Naive B cell (primary cell): ENCODE results near the gene AGRN. TPM values are rescaled to one million over a fixed set of nuclear protein-coding genes. Genes with fewer than 3 reads are reported as not detected.

Source experiments
- ATAC-seq, 2 donors: fragments of 150-1000 bp; cut with Tn5 transposase; 2 replicates each; pipeline ENCODE4 v1.10.0; 2021; ENCODE audit warnings: low read depth in 2 of 2, mild to moderate bottlenecking in 2 of 2, moderate library complexity in 2 of 2
- DNase-seq: peaks from one replicate; pipeline ENCODE4 v3.0.0; 2022
- H3K27ac Mint-ChIP-seq, 6 donors: one replicate each; pipeline ENCODE4 v1.8.0; 2020 to 2022; ENCODE audit warnings: mild to moderate bottlenecking in 6 of 6, mixed read lengths in 6 of 6, moderate library complexity in 5 of 6, inconsistent platforms in 2 of 6
- H3K27me3 Mint-ChIP-seq, 3 donors: one replicate each; pipeline ENCODE4 v1.8.0; 2021 to 2022; ENCODE audit warnings: mixed read lengths in 3 of 3, mild to moderate bottlenecking in 1 of 3
- H3K36me3 Mint-ChIP-seq, 2 donors: one replicate each; pipeline ENCODE4 v1.8.0; 2020 to 2022; ENCODE audit warnings: mixed read lengths in 2 of 2, inconsistent platforms in 1 of 2, mild to moderate bottlenecking in 1 of 2
- H3K4me1 Mint-ChIP-seq, 3 donors: one replicate each; pipeline ENCODE4 v1.8.0; 2020 to 2022; ENCODE audit warnings: mixed read lengths in 3 of 3, inconsistent platforms in 1 of 3, mild to moderate bottlenecking in 1 of 3, moderate library complexity in 1 of 3
- H3K4me3 Mint-ChIP-seq, 8 donors: one replicate each; pipeline ENCODE4 v1.8.0; 2020 to 2022; ENCODE audit warnings: mild to moderate bottlenecking in 8 of 8, mixed read lengths in 8 of 8, moderate library complexity in 8 of 8, inconsistent platforms in 2 of 8
- H3K9me3 Mint-ChIP-seq, 7 donors: one replicate each; pipeline ENCODE4 v1.8.0; 2020 to 2022; ENCODE audit warnings: mixed read lengths in 7 of 7, mild to moderate bottlenecking in 5 of 7, inconsistent platforms in 2 of 7, moderate library complexity in 1 of 7
- polyA plus RNA-seq, 6 donors: library from polyadenylated mRNA; unstranded; fragments of 300-500 nt; fragmentation: Illumina TruSeq; gene quantifications; one replicate each; pipeline ENCODE4 v1.2.3, GENCODE V29; 2021; ENCODE audit warnings: low read depth in 6 of 6

Gene AGRN
- polyA plus RNA-seq, 6 donors from 2014 or later, result 0.04 to 0.52 TPM; not detected in 4

DNA sequence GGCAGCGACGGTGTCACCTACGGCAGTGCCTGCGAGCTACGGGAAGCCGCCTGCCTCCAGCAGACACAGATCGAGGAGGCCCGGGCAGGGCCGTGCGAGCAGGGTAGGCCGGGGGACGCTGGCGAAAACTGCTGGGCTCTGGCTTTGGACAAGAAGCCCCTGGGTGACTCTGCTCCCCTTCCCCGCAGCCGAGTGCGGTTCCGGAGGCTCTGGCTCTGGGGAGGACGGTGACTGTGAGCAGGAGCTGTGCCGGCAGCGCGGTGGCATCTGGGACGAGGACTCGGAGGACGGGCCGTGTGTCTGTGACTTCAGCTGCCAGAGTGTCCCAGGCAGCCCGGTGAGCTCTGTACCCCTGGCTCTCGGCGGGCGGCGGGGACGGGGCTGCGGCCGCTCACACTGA is 24.0 kb downstream of the AGRN start:
- Mint-ChIP-seq H3K9me3 (peaks cover 0 to 3% (median 0%) of the 10 kb centered on the region in 7 donors), H3K27ac (no peak overlapping the region), H3K27me3 (peaks cover 0 to 10% (median 9%) of the 10 kb centered on the region in 3 donors), H3K4me3 (no peak overlapping the region), H3K36me3 (no peaks in the 10 kb centered on the region), H3K4me1 (peaks cover 8 to 16% (median 14%) of the 10 kb centered on the region in 3 donors)
- ATAC-seq (no peak), DNase-seq (no peak)

DNA sequence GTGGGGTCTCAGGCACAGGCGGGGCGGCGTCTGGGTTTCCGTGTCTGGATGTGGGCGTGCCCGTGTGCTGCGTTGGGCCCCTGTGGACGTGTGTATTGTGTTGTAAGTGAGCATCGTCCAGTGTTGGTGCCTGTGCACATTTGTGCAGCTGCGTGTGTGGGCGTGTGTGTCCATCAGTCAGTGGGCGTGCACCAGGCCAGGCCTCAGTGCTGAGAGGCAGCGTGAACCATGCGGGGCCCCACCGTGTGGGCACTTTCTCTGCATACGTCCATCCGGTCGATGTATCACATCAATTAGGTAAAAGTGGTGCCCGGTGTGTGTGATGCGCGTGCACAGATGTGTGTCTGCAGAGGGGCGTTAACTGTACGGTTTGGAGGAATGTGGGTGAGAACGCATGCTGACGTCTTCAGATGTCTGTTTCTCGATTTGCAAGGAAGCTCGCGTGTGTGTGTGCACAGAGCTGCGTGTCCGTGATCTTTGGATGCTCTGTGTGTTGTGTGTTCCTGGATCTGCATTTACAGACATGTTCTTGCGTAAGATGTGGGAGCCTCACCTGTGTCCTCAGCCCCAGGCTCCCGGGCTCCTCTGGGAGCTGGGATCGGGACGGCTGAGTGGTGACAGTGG is 24.6 kb downstream of the AGRN start:
- Mint-ChIP-seq H3K27ac (no peak overlapping the region), H3K27me3 (peaks cover 0 to 4% (median 3%) of the 10 kb centered on the region in 3 donors), H3K9me3 (peaks cover 0 to 3% (median 0%) of the 10 kb centered on the region in 7 donors), H3K36me3 (no peaks in the 10 kb centered on the region), H3K4me1 (peaks cover 2 to 9% (median 7%) of the 10 kb centered on the region in 3 donors), H3K4me3 (peak overlapping the region in 1 of 8 donors; percentile 58)
- no peak for DNase-seq
- no peak for ATAC-seq

DNA sequence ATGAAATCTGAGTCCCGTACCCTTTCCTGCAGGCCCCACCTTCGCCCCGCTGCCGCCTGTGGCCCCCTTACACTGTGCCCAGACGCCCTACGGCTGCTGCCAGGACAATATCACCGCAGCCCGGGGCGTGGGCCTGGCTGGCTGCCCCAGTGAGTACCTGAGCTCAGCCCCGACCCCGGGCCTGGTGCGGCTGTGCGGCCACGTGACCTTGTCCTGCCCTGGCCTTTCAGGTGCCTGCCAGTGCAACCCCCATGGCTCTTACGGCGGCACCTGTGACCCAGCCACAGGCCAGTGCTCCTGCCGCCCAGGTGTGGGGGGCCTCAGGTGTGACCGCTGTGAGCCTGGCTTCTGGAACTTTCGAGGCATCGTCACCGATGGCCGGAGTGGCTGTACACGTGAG is 25.2 kb downstream of the AGRN start:
- Mint-ChIP-seq H3K9me3 (peaks cover 0 to 3% (median 0%) of the 10 kb centered on the region in 7 donors), H3K27me3 (no peaks in the 10 kb centered on the region), H3K36me3 (no peaks in the 10 kb centered on the region), H3K27ac (no peak overlapping the region), H3K4me3 (no peak overlapping the region), H3K4me1 (peaks cover 0 to 4% (median 3%) of the 10 kb centered on the region in 3 donors)
- no peak for DNase-seq
- ATAC-seq, result no peak

DNA sequence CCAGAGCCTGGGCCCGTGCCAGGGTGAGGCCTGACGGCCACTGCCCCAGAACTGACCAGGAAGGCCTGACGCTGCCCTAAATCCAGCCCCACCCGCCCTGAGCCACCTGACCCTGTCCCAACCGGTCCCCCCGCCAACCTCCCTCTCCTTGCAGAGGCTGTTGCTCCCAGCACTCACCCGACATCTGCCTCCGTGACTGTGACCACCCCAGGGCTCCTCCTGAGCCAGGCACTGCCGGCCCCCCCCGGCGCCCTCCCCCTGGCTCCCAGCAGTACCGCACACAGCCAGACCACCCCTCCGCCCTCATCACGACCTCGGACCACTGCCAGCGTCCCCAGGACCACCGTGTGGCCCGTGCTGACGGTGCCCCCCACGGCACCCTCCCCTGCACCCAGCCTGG is 26.3 kb downstream of the AGRN start:
- H3K4me3 Mint-ChIP-seq, result no peak overlapping the region
- H3K27me3 Mint-ChIP-seq, result no peaks in the 10 kb centered on the region
- H3K27ac Mint-ChIP-seq, result no peak overlapping the region
- no peaks in the 10 kb centered on the region for H3K36me3 Mint-ChIP-seq
- peaks cover 0 to 3% (median 0%) of the 10 kb centered on the region in 7 donors for H3K9me3 Mint-ChIP-seq
- DNase-seq, result no peak
- ATAC-seq, result no peak
- peaks cover 0 to 7% (median 4%) of the 10 kb centered on the region in 3 donors for H3K4me1 Mint-ChIP-seq

DNA sequence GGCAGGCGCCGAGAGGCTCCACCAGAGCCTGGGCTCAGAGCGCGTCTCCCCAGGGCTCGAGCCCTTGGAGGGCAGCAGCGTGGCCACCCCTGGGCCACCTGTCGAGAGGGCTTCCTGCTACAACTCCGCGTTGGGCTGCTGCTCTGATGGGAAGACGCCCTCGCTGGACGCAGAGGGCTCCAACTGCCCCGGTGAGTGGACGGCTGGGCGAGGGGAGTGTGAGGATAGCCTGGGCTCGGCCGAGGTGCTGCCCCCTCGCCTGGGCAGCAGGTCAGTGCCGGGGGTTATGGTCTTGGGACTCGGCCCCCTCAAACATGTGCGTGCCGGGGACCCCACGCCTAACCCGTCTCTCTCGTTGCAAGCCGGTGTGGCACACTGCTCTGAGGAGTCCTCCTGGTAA is 26.8 kb downstream of the AGRN start:
- Mint-ChIP-seq H3K4me1 (peaks cover 0 to 7% (median 4%) of the 10 kb centered on the region in 3 donors), H3K36me3 (no peaks in the 10 kb centered on the region), H3K27ac (no peak overlapping the region), H3K4me3 (no peak overlapping the region), H3K27me3 (no peaks in the 10 kb centered on the region), H3K9me3 (peaks cover 0 to 3% (median 0%) of the 10 kb centered on the region in 7 donors)
- ATAC-seq, result no peak
- DNase-seq, result no peak

DNA sequence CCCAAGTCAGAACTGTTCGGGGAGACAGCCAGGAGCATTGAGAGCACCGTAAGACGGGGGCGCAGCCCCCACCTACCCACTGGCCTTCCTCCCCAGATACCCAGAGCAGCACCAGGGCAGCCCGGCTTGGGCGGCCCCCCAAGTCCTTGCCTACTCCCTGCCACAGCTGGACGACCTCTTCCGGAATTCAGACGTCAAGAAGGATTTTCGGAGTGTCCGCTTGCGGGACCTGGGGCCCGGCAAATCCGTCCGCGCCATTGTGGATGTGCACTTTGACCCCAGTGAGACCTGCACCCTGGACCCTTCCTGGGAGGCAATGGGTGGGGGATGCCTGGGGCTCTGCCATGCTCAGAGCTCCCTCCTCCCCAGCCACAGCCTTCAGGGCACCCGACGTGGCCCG is 27.5 kb downstream of the AGRN start:
- no peaks in the 10 kb centered on the region for H3K27me3 Mint-ChIP-seq
- no peak overlapping the region for H3K4me3 Mint-ChIP-seq
- DNase-seq (no peak), ATAC-seq (no peak)
- H3K36me3 Mint-ChIP-seq, result no peaks in the 10 kb centered on the region
- peaks cover 0 to 9% (median 4%) of the 10 kb centered on the region in 3 donors for H3K4me1 Mint-ChIP-seq
- H3K27ac Mint-ChIP-seq, result no peak overlapping the region
- peaks cover 0 to 3% (median 0%) of the 10 kb centered on the region in 7 donors for H3K9me3 Mint-ChIP-seq

DNA sequence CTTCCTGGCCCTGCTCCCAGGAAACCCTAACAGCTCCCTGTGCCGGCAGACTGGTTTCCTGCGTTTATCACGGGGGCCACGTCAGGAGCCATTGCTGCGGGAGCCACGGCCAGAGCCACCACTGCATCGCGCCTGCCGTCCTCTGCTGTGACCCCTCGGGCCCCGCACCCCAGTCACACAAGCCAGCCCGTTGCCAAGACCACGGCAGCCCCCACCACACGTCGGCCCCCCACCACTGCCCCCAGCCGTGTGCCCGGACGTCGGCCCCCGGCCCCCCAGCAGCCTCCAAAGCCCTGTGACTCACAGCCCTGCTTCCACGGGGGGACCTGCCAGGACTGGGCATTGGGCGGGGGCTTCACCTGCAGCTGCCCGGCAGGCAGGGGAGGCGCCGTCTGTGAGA is 28.0 kb downstream of the AGRN start:
- H3K27ac Mint-ChIP-seq, result no peak overlapping the region
- H3K27me3 Mint-ChIP-seq, result no peaks in the 10 kb centered on the region
- H3K4me1 Mint-ChIP-seq, result peaks cover 0 to 11% (median 3%) of the 10 kb centered on the region in 3 donors
- no peak for ATAC-seq
- DNase-seq, result no peak
- peaks cover 0 to 5% (median 0%) of the 10 kb centered on the region in 7 donors for H3K9me3 Mint-ChIP-seq
- H3K36me3 Mint-ChIP-seq, result no peaks in the 10 kb centered on the region
- no peak overlapping the region for H3K4me3 Mint-ChIP-seq

DNA sequence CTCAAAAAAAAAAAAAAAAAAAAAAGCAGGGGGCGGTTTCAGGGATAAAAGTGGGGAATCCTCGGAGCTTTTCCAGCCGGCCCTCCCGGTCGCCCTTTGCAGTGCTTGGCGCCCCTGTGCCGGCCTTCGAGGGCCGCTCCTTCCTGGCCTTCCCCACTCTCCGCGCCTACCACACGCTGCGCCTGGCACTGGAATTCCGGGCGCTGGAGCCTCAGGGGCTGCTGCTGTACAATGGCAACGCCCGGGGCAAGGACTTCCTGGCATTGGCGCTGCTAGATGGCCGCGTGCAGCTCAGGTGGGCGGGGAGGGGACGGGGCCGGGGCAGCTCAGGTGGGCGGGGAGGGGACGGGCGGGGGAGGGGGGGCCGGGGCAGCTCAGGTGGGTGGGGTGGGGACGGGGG is 28.8 kb downstream of the AGRN start:
- Mint-ChIP-seq H3K27ac (no peak overlapping the region), H3K36me3 (no peaks in the 10 kb centered on the region), H3K4me1 (peaks cover 0 to 9% (median 0%) of the 10 kb centered on the region in 3 donors), H3K4me3 (no peak overlapping the region), H3K27me3 (no peaks in the 10 kb centered on the region), H3K9me3 (peaks cover 0 to 5% (median 0%) of the 10 kb centered on the region in 7 donors)
- ATAC-seq, result no peak
- DNase-seq, result no peak

DNA sequence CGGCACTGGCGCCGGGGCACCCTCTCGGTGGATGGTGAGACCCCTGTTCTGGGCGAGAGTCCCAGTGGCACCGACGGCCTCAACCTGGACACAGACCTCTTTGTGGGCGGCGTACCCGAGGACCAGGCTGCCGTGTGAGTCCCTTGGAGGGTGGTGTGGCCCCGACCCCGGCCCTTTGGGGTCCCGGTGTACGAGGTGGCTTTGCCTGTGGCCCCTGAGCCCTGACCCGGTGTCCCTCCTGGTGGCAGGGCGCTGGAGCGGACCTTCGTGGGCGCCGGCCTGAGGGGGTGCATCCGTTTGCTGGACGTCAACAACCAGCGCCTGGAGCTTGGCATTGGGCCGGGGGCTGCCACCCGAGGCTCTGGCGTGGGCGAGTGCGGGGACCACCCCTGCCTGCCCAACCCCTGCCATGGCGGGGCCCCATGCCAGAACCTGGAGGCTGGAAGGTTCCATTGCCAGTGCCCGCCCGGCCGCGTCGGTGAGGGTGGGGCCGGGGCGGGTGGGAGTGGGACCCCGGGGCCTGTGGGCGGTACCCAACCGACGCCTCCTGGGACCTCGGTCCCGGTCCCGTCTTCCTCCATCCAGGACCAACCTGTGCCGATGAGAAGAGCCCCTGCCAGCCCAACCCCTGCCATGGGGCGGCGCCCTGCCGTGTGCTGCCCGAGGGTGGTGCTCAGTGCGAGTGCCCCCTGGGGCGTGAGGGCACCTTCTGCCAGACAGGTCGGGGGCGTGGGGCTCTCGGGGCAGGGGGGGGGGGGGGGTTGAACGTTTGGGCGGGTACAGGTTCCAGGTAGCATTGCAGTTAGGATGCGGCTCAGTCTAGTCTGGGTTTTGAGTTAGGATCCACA is 29.6 kb downstream of the AGRN start:
- H3K36me3 Mint-ChIP-seq, result no peaks in the 10 kb centered on the region
- ATAC-seq (no peak), DNase-seq (no peak)
- peaks cover 0 to 5% (median 0%) of the 10 kb centered on the region in 7 donors for H3K9me3 Mint-ChIP-seq
- no peak overlapping the region for H3K27ac Mint-ChIP-seq
- no peak overlapping the region for H3K4me3 Mint-ChIP-seq
- H3K4me1 Mint-ChIP-seq, result peaks cover 0 to 9% (median 0%) of the 10 kb centered on the region in 3 donors
- no peaks in the 10 kb centered on the region for H3K27me3 Mint-ChIP-seq

DNA sequence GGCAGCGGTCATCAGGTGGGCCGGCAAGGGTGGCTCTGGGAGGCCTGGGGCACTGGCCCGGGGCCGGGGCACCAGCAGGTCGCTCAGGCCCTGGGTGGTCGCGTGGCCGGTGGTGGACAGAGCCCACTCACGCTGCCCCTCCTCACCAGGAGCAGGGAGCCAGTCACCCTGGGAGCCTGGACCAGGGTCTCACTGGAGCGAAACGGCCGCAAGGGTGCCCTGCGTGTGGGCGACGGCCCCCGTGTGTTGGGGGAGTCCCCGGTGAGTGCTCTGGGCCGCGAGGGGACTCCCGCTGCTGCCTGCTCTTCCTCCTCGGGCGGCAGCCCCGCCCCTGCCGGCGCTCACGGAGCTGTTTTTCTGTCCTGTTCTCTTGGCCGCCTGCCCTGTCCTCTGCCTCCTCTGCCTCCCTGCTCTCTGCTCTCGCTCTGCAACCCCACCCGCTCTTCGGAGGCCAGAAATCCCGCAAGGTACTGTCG is 30.7 kb downstream of the AGRN start:
- peaks cover 0 to 9% (median 0%) of the 10 kb centered on the region in 3 donors for H3K4me1 Mint-ChIP-seq
- no peak for DNase-seq
- peaks cover 0 to 5% (median 0%) of the 10 kb centered on the region in 7 donors for H3K9me3 Mint-ChIP-seq
- no peaks in the 10 kb centered on the region for H3K27me3 Mint-ChIP-seq
- H3K27ac Mint-ChIP-seq, result peak overlapping the region in 1 of 6 donors; percentile 49
- H3K36me3 Mint-ChIP-seq, result no peaks in the 10 kb centered on the region
- peak in 1 of 2 donors; percentile 67 for ATAC-seq
- H3K4me3 Mint-ChIP-seq, result no peak overlapping the region

DNA sequence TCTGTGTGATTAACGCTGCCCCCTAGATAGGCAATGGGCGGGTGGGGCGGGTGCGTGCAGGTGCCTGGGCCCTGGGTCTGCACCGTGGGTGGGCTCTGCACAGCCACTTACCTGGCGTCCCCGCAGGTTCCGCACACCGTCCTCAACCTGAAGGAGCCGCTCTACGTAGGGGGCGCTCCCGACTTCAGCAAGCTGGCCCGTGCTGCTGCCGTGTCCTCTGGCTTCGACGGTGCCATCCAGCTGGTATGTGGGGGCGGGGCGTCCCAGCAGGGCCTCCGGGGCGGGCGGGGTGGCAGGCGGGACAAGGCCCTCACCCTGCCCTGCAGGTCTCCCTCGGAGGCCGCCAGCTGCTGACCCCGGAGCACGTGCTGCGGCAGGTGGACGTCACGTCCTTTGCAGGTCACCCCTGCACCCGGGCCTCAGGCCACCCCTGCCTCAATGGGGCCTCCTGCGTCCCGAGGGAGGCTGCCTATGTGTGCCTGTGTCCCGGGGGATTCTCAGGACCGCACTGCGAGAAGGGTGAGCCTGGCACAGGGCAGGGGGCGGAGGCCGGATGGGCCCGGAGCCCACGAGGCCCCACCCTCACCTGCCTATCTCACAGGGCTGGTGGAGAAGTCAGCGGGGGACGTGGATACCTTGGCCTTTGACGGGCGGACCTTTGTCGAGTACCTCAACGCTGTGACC is 31.3 kb downstream of the AGRN start:
- H3K4me3 Mint-ChIP-seq, result no peak overlapping the region
- no peak for ATAC-seq
- no peak overlapping the region for H3K27ac Mint-ChIP-seq
- no peaks in the 10 kb centered on the region for H3K36me3 Mint-ChIP-seq
- H3K4me1 Mint-ChIP-seq, result peaks cover 0 to 9% (median 0%) of the 10 kb centered on the region in 3 donors
- H3K27me3 Mint-ChIP-seq, result no peaks in the 10 kb centered on the region
- peaks cover 0 to 5% (median 0%) of the 10 kb centered on the region in 7 donors for H3K9me3 Mint-ChIP-seq
- DNase-seq, result no peak

DNA sequence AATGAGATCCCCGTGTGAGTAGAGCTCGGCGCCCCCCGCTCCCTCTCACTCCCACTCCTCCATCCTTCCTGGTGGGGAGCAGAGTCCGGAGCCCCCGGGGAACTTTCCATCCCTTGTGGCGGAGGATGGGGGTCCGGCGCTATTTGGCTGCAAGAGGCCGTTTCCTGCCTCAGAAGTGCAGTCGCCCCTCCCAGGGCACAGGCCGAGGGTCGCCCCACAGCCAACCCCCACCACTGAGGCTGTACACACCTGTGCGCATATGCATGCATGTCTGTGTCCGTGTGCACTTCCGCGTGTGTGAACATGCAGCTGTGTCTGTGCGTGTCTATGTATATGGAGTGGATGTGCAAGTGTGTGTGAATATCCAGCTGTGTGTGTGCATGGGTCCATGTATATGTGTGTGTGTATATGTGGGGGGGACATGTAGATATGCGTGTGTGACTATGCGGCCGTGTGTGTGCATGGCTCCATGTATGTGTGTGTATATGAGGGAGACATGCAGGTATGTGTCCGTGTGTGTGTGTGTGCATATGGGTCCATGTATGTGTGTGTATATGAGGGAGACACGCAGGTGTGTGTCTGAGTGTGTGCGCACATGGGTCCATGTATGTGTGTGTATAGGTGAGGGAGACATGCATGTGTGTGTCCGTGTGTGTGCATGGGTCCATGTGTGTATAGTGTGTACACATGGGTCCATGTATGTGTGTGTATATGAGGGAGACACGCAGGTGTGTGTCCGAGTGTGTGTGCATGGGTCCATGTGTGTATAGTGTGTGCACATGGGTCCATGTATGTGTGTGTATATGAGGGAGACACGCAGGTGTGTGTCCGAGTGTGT is 32.3 kb downstream of the AGRN start:
- Mint-ChIP-seq H3K4me3 (no peak overlapping the region), H3K27ac (no peak overlapping the region)

More for the DNA sequence above, 32.3 kb downstream of the AGRN start:
- H3K4me1 Mint-ChIP-seq, result peaks cover 0 to 9% (median 0%) of the 10 kb centered on the region in 3 donors
- ATAC-seq, result no peak
- no peak for DNase-seq
- H3K9me3 Mint-ChIP-seq, result peaks cover 0 to 5% (median 0%) of the 10 kb centered on the region in 7 donors
- H3K27me3 Mint-ChIP-seq, result no peaks in the 10 kb centered on the region
- no peaks in the 10 kb centered on the region for H3K36me3 Mint-ChIP-seq
